HG02588 (cell line): ENCODE results near the gene SRSF2.

Experiments used
- ATAC-seq: cut with Tn5 transposase; IDR thresholded peaks from one replicate; pipeline ENCODE4 v1.9.1; 2021; ENCODE audit warnings: mild to moderate bottlenecking, moderate library complexity; ENCODE audit not compliant: unreplicated experiment

Gene SRSF2

DNA sequence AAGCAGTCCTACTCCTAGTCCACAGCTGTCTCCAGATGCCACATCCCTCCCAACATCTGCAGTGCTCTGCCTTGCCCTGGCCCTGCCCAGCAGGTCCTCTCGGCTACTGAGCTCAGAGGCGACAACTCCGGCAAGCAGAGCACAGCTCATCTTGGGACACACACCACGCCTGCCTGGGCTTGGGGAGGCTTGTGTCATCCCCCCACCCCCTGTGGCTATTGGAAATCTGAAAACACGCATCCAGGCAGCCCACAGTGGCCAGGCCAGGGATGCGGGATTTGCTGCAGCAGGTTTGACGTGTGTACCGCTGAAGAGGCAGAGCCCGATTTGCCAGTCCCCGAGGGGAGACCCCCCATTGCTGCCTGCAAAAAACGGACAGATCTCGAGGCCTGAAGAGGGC, 51.8 kb downstream of the SRSF2 start:
- ATAC-seq = no peak

- ATAC-seq = no peak
These were observed 52.4 kb downstream of the SRSF2 start for GRCh38 chr17:76684756-76685155.
